Middle frontal gyrus (tissue), 1 donor: Measurements from ENCODE around the gene FOXI1.

Source experiments
- DNase-seq: peaks from one replicate; pipeline ENCODE4 v3.0.0-alpha.2; 2015; ENCODE audit warnings: low spot score; ENCODE audit errors: extremely low spot score

The FOXI1 gene

DNA sequence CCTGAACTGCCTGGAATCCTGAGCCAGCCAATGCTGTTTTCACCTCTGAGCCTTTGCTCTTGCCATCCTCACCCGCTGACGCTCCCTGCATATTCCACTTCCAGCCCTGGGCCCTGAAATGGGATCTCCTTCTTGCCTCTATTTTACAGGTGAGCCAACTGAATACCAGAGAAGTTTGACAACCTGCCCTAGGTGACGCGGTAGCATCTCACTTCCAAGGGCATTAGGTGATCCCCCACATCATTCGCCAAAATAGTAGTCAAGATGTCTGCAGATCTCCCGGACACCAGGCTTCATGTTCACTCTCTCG is 43.5 kb downstream of the FOXI1 start:
- no peak for DNase-seq

DNA sequence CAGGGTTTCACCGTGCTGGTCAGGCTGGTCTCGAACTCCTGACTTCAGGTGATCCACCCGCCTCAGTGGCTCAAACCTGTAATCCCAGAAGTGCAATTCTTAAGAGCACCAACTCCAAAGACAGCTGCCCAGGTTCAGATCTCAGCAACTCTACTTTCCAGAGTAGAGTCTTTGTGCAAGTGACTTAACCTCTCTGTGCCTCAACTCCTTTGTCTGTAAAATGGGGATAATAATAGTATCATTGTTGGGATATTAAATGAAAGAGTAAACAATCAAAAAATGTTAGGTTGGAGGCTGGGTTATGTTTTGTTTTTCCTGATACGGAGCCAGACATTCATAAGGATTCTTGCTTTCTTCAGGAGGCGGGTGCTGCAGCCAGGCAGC is 45.0 kb downstream of the FOXI1 start:
- no peak for DNase-seq

DNA sequence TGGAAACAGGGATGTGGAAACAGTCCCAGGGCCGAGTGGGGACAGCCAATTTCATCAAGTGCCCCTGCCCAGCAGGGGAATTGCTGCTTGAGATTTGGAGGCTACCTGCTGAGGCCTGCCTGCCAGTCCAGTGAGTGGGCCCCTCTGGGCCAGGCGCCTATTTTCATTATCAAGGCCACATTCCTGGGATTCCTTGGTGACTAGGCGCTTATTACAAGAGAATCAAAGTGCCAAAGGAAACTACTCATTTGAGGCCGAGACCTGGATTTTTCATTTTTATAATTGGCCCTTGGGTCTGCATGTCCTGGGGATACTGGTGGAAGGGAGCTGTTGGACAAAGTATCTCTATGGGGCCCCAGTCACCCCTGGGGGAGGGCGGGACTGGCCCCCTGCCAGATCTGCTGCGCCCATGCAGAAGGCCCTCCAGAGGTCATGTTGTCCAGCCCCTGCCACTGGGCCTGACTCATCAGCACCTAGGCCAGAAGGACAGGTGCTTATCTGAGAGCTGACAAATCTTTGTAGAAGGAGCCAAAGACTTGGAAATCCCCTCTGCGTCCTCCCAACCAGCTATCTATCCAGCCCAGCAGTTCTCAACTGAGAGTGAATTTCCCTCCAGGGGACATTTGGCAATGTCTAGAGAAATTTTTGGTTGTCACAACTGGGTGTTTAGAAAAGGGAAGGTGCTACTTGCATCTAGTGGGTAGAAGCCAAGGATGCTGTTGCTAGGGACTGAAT is 45.6 kb downstream of the FOXI1 start:
- no peak for DNase-seq

DNA sequence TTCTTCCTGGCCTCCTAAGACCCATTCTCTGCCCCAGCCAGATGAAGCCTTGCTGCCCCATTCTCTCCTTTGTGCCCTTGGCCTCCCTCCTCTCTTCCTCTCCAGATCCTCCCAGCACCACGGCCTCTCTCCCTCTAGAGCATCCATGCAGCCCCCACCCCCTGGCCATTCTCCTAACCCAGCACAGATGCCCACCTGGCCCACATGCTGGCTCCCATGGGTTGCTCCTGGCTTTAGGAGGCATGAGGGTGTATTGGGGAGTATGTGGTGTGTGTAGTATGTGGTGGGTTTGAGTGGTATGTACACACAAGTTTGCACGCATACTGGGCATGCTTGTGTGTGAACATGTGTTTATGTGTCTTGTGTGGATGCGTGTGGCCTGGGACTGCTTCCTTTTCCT is 47.1 kb downstream of the FOXI1 start:
- no peak for DNase-seq

DNA sequence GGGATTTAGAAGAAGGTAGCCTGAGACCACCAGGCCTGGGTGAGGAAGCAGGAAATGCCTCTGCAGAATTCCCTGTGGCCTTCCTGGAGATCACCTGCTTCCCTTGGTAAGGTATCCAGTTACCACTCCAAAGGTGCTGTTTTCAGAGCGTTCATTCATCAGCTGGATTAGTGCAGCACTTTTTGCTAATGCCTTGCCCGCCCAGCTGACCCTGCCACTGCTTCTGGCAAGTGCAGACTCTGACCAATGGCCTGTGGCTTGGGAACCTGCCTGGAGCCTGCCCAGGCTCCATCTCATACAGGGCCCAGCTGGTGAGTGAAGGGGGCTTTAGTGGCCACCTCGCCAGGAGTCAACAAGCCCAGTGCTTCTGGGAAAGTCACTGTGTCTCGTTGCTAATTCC is 48.6 kb downstream of the FOXI1 start:
- DNase-seq = no peak

DNA sequence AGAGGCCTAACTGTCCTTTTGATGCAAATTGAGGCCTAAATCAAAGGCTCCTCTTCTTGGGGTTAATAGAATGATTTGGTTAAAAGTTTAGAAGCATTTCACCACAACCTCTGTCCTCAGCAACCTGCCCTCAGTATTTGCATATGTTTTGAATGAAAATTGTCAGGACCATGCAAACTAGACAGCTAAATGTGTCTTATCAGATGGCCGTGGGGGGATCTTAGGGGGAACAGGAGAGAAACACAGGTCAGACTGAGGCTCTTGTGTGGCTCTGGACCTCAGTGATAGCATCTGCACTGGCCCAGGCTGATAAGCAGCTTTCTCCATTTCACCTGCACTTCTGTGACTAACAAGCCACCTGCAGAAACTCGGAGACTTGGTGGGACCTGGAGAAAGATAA is 49.0 kb downstream of the FOXI1 start:
- no peak for DNase-seq

DNA sequence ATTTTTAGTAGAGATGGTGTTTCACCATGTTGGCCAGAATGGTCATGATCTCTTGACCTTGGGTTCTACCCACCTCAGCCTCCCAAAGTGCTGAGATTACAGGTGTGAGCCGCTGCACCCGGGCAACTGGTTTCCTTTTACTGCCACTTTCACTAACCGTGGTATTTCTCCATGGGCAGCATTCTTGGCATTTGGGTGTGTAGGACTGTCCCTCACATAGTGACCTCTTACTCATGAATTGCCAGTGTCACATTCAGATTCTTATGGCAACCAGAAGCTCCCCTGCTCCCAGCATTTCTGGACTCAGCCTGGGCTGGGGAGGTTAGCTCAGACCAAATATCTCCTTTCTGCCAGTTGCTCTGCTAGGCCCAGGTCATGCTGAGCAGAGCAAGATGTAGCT is 50.1 kb downstream of the FOXI1 start:
- no peak for DNase-seq

DNA sequence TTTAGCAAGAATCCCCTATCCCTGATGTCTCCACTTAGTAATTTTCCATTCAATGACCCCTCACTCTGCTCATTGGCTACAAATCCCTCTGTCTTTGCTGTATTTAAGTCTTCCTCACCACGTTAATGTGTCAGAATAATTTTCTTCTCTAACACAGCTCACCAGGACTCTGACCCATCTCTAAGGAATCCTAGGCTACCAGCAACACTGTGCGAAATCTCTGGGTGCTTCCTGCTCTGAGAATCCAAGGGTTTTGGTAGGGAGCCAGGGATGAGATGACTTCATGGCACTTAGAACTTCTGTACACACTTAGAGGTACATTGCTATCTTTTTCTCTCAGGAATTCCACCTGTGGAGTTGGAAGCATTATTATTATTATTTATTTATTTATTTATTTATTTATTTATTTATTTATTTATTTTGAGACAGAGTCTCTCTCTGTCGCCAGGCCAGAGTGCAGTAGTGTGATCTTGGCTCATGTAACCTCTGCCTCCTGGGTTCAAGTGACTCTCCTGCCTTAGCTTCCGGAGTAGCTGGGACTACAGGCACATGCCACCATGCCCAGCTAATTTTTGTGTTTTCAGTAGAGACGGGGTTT is 53.5 kb downstream of the FOXI1 start:
- no peak for DNase-seq
